HepG2 (cell line): ENCODE data around the gene UBTD2.

ENCODE experiments used
- ERF ChIP-seq: IDR thresholded peaks from 2 replicates; pipeline ENCODE4 v1.6.1; 2018; ENCODE audit warnings: missing biosample characterization, missing genetic modification reagents
- FOXO4 ChIP-seq: sonication (generic); formaldehyde crosslinking; conservative IDR thresholded peaks from 2 replicates; pipeline ENCODE4 v1.8.1; 2023; ENCODE audit warnings: missing genetic modification reagents
- HDAC2 ChIP-seq: sonication (generic); formaldehyde crosslinking; IDR thresholded peaks from 2 replicates; pipeline ENCODE4 v1.4.0; 2020; ENCODE audit warnings: missing genetic modification reagents
- RAD51 ChIP-seq: fragments of 450-650 bp; IDR thresholded peaks from 2 replicates; pipeline ENCODE4 v1.6.1; 2016; ENCODE audit warnings: borderline replicate concordance
- REPIN1 ChIP-seq: sonication (generic); formaldehyde crosslinking; IDR thresholded peaks from 2 replicates; pipeline ENCODE4 v1.8.0; 2022; ENCODE audit warnings: missing genetic modification reagents, low read depth, mild to moderate bottlenecking, borderline replicate concordance
- SRY ChIP-seq: sonication (generic); formaldehyde crosslinking; IDR thresholded peaks from 2 replicates; pipeline ENCODE4 v1.8.0; 2022; ENCODE audit warnings: mild to moderate bottlenecking, missing genetic modification reagents
- TEAD2 ChIP-seq: sonication (generic); formaldehyde crosslinking; IDR thresholded peaks from 2 replicates; pipeline ENCODE4 v1.9.0; 2021; ENCODE audit warnings: missing genetic modification reagents
- UBTF ChIP-seq: sonication (generic); formaldehyde crosslinking; IDR thresholded peaks from 2 replicates; pipeline ENCODE4 v1.4.0; 2020; ENCODE audit warnings: mild to moderate bottlenecking, missing genetic modification reagents
- ZEB1 ChIP-seq: IDR thresholded peaks from 2 replicates; pipeline ENCODE4 v1.6.1; 2012; ENCODE audit warnings: mild to moderate bottlenecking, low read depth, inconsistent platforms; ENCODE audit not compliant: insufficient replicate concordance
- ZKSCAN8 ChIP-seq: IDR thresholded peaks from 2 replicates; pipeline ENCODE4 v1.6.1; 2016; ENCODE audit warnings: borderline replicate concordance, missing genetic modification reagents, missing compliant biosample characterization
- ZNF276 ChIP-seq: sonication (generic); formaldehyde crosslinking; IDR thresholded peaks from 2 replicates; pipeline ENCODE4 v1.4.0; 2020; ENCODE audit warnings: mild to moderate bottlenecking, low read depth, missing genetic modification reagents
- TF ChIP-seq, protein P1 (sequence below): sonication (generic); formaldehyde crosslinking; IDR thresholded peaks from 2 replicates; pipeline ENCODE4 v1.5.0; 2020; ENCODE audit warnings: mild to moderate bottlenecking, missing genetic modification reagents, moderate library complexity

- no peak for TF ChIP-seq ERF (CRISPR knock-in tag)
- no peak for TF ChIP-seq HDAC2
- TF ChIP-seq REPIN1 (CRISPR knock-in tag), result no peak
- no peak for TF ChIP-seq SRY (CRISPR knock-in tag)
- no peak for TF ChIP-seq UBTF
- TF ChIP-seq, protein P1, sequence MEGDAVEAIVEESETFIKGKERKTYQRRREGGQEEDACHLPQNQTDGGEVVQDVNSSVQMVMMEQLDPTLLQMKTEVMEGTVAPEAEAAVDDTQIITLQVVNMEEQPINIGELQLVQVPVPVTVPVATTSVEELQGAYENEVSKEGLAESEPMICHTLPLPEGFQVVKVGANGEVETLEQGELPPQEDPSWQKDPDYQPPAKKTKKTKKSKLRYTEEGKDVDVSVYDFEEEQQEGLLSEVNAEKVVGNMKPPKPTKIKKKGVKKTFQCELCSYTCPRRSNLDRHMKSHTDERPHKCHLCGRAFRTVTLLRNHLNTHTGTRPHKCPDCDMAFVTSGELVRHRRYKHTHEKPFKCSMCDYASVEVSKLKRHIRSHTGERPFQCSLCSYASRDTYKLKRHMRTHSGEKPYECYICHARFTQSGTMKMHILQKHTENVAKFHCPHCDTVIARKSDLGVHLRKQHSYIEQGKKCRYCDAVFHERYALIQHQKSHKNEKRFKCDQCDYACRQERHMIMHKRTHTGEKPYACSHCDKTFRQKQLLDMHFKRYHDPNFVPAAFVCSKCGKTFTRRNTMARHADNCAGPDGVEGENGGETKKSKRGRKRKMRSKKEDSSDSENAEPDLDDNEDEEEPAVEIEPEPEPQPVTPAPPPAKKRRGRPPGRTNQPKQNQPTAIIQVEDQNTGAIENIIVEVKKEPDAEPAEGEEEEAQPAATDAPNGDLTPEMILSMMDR (CRISPR knock-in tag), result no peak
- TF ChIP-seq ZEB1, result no peak
- TF ChIP-seq RAD51, result no peak
- no peak for TF ChIP-seq TEAD2 (CRISPR knock-in tag)
- no peak for TF ChIP-seq FOXO4 (CRISPR knock-in tag)
- TF ChIP-seq ZKSCAN8 (CRISPR knock-in tag), result no peak
- no peak for TF ChIP-seq ZNF276 (CRISPR knock-in tag)
Observed at GRCh38 chr5:172238334-172238733, 45.2 kb downstream of the UBTD2 start.
